GM21619 (cell line): Measurements from ENCODE around the gene CLCA2.

Experiments
- ATAC-seq: cut with Tn5 transposase; IDR thresholded peaks from one replicate; pipeline ENCODE4 v1.9.1; 2021; ENCODE audit not compliant: unreplicated experiment

The CLCA2 gene

DNA sequence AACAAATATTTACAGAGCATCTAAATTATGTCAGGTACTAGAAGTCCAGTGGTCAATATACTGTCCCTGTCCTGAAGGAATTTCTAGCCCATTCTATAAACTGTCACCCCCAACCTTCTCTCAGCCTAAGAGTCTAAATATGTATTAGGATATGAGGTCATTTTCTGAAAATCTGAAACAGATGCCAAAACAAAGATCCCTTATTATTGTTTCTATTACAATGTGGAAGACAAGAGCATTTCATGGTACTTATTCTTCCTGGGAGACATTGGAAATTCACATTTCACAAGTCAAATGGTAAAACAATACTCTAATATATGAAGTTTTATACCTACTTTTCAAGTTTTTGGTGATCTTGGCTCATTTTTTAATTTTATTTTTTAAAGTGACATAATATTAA is 47.3 kb downstream of the CLCA2 start:
- no peak for ATAC-seq

DNA sequence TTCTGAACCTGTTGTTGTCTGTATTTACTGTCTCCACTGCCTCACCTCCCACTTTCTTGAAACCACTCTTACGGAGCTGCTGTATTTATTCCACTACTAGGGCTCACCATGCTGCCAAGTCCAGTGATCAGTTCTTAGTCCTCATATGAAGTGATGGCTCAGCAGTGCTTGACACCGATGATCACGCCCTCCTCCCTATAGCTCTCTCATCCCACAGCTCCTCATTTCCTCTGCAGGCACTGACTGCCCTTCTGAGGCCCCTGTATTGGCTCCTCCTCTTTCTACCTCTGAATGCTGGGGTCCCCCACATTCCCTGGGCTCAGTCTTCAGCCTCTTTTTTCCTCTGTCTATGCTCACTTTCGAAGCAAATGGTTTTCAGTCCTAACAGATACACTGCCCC is 48.2 kb downstream of the CLCA2 start:
- ATAC-seq, result no peak

DNA sequence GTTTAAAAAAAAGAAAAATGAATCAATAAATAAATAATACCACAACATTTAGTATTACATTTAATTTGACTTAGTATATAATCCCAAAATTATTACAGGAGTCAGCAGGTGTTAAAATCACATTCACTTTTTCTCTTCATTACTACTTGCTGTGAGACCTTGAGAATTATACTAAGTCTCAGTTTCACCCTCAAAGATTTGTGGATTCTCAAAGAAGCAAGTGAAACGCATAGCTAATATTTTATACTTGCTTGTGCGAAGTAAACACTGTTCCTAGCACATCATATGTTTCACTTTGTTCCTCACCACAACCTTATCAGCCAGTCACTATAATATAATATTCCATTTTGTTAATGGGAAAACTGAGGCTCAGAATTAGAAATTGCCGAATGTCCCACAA is 48.8 kb downstream of the CLCA2 start:
- ATAC-seq, result no peak

DNA sequence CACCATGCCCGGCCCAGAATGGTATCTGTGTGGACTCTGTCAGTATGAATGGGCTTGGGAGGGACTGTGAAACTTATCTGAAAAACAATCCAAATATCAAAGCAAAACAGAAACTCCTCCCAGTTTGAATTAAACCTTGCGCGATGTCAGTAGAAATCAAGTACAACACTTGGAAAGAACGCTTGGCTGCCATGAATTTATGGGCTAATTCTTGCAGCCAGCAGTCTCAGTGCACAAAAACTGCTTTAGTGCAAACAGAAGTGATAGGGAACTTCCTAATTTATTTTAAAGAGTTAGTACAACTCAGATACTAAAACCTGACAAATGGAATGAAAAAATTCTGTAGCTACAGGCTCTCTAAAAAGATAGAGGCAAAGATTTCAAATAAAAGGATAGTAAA is 53.3 kb downstream of the CLCA2 start:
- no peak for ATAC-seq

DNA sequence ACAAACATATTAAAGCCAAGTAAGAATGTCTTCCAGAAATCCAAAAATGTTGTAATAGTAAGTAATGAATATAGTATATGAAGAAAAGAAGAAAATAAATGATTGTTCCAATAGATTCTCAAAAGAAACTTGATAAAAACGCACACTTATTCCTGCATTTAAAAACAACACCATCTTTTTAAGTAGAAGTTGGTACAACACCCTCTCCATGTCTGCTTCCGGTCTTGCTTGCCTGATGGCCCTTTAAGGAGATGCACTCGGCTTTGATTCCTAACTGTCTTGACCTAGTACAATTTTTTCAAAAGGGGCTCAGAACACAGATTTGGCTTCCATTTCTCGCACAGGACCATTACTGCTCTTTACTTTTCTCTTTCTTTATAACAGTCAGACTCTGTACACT is 53.7 kb downstream of the CLCA2 start:
- ATAC-seq, result no peak

DNA sequence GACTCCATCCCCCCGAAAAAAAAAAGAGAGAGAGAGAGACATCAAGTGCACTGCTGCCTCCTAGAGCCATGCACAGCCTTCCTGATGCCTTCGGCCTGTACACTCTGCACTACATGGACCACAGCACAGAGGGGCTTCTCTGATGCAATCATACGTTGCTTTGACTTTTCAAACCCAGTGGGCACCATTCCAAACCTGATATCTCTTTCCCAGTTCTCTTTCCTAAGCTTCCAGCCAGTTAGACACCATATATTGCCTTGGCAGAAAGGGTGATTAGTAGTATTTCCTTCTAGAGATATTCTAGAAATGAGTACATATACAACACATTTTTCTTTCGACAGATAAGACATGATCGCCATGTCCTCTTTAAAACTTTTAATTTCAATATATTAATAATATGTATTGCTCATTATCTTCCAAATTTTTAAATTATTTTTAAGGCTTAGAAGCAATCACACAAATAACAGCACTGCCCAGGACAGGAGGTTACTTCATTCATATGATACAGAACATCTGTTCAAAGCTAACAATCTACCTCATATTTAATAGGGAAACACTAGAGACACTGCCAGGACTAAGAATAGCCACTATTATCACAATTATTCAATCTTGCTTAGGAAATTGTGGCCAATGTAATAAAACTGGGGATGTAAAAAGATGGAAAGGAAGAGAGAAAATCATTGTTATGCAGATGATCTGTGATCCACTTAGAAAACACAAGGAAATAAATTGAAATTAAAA is 54.6 kb downstream of the CLCA2 start:
- no peak for ATAC-seq

DNA sequence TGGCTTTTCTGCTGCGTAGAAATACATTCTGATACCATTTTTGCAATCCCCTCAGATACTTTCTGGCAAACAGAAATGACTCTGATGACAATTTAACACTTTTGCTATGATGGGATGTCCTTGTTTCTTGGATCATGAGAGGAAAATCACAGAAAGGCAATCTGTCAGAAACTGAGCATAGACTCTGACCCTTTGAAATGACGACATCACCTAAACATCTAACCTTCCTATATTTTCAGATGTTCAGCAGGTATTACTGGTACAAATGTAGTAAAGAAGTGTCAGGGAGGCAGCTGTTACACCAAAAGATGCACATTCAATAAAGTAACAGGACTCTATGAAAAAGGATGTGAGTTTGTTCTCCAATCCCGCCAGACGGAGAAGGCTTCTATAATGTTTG is 58.0 kb downstream of the CLCA2 start:
- no peak for ATAC-seq

DNA sequence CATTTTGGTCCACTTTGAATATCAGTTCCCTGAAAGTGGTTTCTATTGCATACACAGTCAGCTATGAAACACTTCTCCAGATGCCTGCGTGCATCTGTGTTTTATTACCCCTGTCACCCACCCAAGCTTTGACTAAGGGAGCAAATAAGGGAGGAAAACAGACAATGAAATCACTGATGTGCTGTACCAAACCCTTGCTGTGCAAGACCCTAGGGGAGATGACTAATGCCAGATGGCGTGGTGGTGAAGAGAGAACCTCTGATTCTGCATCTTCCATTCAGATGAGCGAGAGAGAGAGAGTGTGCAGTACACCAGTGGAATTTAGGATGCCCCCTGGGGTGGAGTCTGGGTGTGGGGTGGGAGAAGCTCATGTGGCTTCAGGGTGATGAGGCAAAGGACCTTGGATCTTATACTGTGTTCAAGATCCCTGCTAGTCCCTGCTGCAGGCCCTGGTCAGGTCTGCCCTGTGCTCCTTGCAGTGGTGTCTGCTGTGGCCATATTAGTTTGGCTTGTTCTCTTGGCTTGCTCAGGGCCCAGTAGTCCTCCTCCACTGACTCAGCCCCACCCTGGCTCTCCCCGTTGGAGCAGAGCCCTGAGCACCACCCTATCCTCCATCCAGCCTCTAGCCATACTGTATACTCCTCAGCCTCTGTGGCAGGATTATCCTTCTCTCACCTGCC is 63.3 kb downstream of the CLCA2 start:
- ATAC-seq, result no peak

DNA sequence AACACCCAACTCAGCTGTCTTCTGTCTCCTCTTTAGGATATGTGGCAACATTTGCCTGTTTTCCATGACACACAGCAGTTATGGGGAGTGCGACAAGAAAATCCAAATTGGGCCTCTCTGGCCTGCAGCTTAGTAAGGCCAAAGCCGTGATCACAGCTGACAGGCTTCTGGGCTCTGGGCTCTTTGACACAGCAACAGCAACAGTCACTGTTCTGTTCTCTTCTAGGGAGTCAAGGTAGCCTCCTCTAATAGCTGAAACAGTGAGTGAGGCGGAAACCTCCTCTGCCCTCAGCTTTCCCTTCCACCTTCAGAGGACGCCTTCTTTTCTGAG is 63.8 kb downstream of the CLCA2 start:
- no peak for ATAC-seq

DNA sequence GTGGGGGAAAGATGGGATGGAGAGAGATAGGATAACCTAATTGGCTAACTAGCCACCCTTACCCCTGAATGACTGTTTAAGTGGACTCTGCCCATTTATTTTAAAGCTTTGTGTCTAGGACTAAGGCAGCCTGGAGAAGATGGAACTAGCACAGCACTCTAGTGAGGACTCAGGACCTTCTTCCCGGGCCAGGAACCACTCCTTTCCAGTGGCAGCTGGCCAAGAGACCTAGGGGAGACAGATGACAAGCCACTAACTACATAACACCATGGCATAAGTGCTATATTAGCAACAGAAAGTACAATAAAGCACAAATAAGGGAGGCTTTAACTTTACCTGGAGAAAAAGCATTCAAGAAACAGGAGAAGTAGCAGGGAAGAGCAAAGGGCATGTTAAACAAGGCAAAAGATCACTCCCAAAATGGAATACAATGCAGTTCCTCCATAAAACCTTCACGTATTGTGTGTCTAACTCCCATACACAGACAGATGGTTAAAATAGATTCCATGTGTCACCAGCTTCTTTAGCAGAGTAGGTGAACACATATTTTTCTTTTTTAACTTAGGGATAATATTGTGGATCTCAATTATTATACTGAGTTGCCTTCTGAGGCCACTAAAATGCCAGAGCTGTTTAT is 65.4 kb downstream of the CLCA2 start:
- ATAC-seq, result no peak

DNA sequence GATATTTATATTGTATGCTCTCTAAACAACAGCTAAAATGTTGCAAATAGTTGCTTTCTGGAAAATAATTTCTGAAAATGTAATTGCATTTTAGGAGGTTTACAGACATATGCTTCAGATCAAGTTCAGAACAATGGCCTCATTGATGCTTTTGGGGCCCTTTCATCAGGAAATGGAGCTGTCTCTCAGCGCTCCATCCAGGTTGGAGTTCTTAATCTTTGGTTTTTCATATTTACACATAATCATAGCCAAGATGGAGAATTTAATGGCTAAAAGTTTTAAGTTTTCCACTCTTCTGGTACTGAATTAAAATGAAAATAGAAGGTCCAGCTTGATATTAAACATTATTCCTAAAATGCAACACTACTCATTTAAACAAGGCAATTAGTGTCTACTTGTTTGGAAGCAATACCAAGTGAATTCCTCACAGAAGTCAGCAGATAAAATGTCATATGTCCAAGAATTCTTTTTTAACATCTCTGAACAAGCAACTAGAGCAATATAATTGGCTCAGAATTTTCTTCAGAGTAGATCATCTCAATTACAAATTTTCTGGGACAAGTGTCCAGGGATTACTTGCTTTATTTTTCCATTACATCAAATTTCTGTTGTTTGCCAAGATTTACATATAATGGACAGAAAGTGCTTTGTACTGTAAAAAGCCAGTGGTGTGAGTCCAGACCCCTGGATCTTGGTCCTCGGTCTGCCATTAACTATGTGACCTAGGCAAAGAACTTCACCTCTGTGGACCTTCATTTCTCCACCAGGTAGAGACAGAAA is 67.4 kb downstream of the CLCA2 start:
- ATAC-seq, result no peak

DNA sequence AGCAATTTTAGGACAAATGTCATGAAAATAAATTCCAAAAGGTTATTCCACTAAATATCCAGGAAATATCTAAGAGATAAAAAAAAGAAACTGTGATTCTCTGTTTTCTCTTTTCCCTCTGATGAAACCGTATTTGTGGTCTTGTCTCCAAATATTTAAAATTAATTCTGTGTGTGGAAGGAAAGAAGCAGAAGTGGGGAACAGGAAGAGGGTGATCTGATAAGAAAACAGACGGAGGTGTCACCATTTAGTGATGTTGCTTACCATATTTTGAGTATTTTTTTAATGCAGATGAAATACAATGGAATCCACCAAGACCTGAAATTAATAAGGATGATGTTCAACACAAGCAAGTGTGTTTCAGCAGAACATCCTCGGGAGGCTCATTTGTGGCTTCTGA is 74.3 kb downstream of the CLCA2 start:
- ATAC-seq, result no peak

DNA sequence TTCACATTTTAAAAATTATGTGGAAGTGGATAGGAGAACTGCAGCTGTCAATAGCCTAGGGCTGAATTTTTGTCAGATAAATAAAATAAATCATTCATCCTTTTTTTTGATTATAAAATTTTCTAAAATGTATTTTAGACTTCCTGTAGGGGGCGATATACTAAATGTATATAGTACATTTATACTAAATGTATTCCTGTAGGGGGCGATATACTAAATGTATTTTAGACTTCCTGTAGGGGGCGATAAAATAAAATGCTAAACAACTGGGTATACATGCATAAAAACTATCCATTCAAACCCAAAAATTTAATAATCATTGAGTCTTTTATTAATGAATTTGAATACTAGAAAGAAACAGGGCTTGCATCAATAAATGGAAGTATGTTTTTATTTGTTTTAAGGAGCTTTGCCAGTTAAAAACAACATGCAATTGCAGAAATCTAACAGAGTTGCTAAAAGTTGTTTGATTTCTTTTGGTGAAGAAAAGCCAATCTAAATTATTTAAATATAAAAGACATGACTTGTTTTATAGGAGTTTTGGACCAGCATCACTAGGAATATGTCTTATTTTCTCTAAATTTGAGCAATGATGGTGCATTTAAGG is 76.1 kb downstream of the CLCA2 start:
- no peak for ATAC-seq

DNA sequence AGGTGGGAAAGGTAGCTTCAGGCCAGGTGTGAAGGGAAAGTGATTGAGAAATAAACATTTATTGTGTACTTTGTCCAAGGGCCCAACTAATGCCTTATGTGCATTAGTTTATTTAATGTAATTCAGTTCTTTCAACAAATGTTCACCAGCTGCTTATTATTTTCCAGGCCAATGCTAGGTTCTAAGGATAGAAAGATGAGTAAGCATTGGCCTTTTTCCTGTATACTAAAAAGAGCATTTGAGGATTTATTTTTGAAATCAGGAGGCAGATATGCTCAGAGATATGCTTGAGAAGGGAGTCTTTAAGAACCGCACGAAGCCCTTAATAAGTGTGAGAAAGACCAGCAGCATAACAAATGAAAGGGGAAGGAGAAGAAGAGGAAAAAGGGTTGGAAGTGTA is 76.7 kb downstream of the CLCA2 start:
- no peak for ATAC-seq

DNA sequence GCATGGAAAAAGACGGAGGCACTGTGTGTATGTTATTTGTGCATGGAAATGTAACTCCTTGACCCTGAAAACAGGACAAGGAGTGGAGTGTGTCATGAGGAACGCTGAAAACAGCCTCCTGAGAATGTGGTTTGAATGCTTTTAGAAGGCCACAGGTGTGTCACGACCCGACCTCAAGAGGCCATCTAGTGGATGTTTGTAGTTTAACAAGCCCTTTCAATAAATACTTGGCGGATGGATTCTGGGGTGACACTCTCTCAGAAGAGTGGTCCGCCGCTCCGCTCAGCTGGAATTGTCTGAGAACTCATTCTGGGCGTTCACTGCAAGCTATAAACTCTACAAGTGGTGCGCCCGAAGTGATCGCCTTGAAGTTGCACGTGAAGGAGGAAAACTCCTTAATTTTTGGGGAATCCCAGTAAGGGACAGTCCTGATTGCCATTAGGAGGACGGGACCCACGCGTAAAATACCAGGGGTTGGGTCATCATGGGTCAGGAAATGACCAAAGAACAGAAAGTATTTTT is 78.2 kb downstream of the CLCA2 start:
- peak; percentile 61 for ATAC-seq

DNA sequence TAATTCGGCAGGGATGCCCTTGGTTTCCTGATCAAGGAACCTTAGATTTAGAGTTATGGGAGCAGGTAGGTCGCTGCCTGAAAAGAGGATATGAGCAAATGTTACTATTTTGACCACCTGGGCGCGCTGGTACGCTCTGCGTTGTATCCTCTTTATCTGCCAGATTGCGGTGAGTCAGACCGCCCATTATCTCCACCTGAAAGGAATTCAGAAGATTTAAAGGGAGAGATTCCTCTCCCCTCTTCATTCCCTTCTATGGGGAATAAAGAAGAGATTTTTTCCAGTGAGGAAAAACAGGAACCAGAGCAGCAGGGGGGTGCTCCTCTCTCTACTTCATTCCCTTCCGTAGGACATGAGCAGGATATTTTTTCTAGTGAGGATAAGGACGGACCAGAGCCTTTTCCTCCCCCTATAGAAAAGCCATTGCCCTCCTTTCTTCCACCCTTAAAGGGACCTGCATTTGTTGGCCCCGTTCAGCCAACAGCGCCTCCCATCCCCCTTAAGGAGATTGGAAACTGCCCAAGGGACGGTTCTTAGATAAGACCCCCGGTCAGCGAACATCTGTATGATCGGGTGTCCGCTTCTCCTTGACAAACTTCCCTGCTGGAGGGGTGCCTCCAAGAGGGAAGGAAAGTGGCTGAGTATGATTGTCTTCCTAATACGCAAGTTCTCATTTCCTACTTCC is 78.9 kb downstream of the CLCA2 start:
- no peak for ATAC-seq

DNA sequence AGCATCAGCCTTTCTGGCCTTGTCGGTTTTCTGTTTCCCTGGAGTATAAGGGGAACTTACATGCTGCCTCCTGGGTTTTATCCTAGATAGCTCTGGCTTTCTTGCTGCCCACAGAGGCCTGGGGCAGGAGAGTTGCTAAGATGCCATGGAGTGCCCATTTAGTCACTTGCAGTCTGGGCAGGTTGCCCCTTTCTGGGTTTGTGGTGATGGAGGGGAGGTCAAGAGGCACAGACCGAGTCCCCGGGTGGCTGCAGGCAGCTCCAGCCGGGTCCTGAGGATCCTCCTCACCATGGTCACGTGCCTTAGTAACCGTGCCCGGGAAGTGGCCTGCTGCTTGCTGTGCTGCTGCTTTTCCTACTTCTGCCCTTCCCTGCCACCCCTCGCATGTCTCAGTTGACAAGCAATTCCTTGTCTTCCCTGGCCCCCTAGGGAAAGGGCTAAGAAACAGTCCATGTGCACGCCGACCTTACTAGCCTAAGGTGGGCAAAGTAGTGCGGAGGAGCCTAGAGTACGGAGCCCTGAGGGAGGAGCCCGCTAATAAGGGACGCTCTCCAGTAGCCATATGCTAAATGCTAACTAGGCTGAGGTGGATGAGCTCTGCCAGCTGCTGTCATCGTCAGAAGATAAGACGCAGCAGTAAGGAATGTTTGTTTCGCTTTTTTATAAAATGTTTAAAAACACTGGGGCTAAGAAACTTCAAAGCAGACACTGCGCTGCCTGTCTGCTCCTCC is 79.6 kb downstream of the CLCA2 start:
- no peak for ATAC-seq

DNA sequence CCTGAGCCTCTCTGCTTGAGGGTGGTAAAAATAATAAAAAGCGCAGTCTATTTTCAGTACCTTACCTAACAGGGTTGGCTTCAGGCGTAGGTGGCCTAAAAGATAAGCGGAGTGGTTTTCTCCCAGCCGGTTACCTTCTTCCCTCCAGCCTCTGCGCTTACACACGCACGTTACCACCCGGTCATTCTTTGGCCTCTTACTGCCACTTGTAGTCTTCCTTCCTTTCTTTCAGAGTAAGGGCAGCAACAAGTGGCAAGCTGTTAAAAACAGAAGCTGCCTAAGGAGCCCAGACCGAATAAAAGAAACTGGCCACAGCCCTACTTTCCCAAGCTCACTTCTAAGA is 80.1 kb downstream of the CLCA2 start:
- ATAC-seq, result no peak

DNA sequence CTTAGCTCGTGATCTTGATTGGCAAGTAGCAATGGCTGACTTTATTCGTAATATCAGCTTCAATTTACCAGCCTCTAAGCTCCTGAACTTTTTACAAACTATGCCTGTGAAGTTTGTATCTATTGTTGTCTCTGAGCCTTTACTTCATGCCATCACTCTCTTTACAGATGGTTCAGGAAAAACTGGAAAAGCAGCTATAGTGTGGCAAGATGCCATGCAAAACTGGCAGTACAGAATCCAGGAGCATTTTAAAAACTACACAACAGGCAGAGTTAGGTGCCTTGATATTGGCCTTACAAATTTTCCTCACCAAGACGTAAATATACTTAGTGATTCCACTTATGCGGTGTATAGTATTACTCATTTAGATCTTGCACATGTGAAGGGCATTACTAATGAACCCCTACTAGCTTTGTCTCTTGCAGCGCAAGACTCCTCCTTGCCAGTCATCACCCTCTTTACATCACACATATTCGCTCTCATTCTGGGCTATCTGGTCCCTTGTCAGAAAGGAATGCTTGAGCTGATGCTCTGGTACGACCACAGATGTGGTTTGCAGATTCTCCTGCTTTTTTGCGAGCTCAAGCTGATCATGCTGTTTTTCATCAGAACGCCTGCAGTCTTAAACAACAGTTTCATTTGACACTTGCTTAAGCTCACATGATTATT is 81.1 kb downstream of the CLCA2 start:
- no peak for ATAC-seq

DNA sequence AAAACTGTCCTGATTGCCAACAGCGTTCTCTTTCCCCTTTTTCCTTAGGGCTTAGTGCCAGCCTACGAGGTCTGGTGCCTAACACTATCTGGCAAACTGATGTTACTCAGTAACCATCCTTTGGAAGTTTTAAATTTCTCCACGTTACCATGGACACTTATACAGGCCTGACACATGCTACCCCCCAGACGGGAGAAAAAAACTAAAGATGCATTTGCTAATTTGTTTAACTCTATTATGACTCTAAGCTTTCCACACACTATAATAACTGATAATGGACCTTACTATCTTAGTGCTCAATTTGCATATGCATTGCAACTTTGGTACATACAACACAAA is 81.6 kb downstream of the CLCA2 start:
- no peak for ATAC-seq
